Hepatocyte (in vitro differentiated cells): Measurements from ENCODE around the gene MED17. TPM values are rescaled to one million over a fixed set of nuclear protein-coding genes. Genes with fewer than 3 reads are reported as not detected.

ENCODE experiments used
- DNase-seq: peaks from one replicate; pipeline ENCODE4 v3.0.0-alpha.2; 2016; ENCODE audit warnings: low spot score
- H2AFZ ChIP-seq: fragments of 200-600 bp; sonication (generic); 2 replicates; pipeline ENCODE4 v1.6.0; 2016; ENCODE audit warnings: antibody characterized with exemption, mild to moderate bottlenecking
- H3K27ac ChIP-seq: fragments of 200-600 bp; sonication (generic); 2 replicates; pipeline ENCODE4 v1.5.1; 2016; ENCODE audit warnings: mild to moderate bottlenecking
- H3K27me3 ChIP-seq: fragments of 200-600 bp; sonication (generic); 2 replicates; pipeline ENCODE4 v1.6.1; 2016
- H3K36me3 ChIP-seq: fragments of 200-600 bp; sonication (generic); replicated peaks from 2 replicates; pipeline ENCODE4 v1.5.1; 2016; ENCODE audit warnings: low read depth; ENCODE audit not compliant: insufficient read depth
- H3K4me1 ChIP-seq: fragments of 200-600 bp; sonication (generic); 2 replicates; pipeline ENCODE4 v1.5.1; 2016; ENCODE audit warnings: mild to moderate bottlenecking, moderate library complexity; ENCODE audit not compliant: insufficient read depth
- H3K4me2 ChIP-seq: fragments of 200-600 bp; sonication (generic); 2 replicates; pipeline ENCODE4 v1.6.0; 2016
- H3K4me3 ChIP-seq: fragments of 200-600 bp; sonication (generic); 2 replicates; pipeline ENCODE4 v1.5.1; 2016; ENCODE audit warnings: mild to moderate bottlenecking
- H3K79me2 ChIP-seq: fragments of 200-600 bp; sonication (generic); 2 replicates; pipeline ENCODE4 v1.6.0; 2017; ENCODE audit warnings: mild to moderate bottlenecking
- H3K9me2 ChIP-seq: fragments of 200-600 bp; sonication (generic); replicated peaks from 2 replicates; pipeline ENCODE4 v1.6.0; 2017; ENCODE audit warnings: mild to moderate bottlenecking; ENCODE audit not compliant: insufficient read depth
- H3K9me3 ChIP-seq: fragments of 200-600 bp; sonication (generic); 2 replicates; pipeline ENCODE4 v1.5.1; 2016; ENCODE audit warnings: low read depth, mild to moderate bottlenecking
- H4K20me1 ChIP-seq: fragments of 200-600 bp; sonication (generic); 2 replicates; pipeline ENCODE4 v1.6.0; 2016; ENCODE audit warnings: mild to moderate bottlenecking; ENCODE audit not compliant: insufficient read depth, poor library complexity, severe bottlenecking
- CTCF ChIP-seq: fragments of 200-600 bp; sonication (generic); IDR thresholded peaks from 2 replicates; pipeline ENCODE4 v1.5.1; 2016; ENCODE audit warnings: antibody characterized with exemption, mild to moderate bottlenecking; ENCODE audit not compliant: poor library complexity
- EZH2 ChIP-seq: fragments of 200-600 bp; sonication (generic); IDR thresholded peaks from 2 replicates; pipeline ENCODE4 v1.6.1; 2016; ENCODE audit warnings: antibody characterized with exemption, mild to moderate bottlenecking, borderline replicate concordance
- EZH2phosphoT487 ChIP-seq: fragments of 200-600 bp; sonication (generic); IDR thresholded peaks from one replicate; pipeline ENCODE4 v1.6.1; 2018; ENCODE audit warnings: antibody characterized with exemption, mild to moderate bottlenecking, low read depth, moderate library complexity; ENCODE audit not compliant: unreplicated experiment, severe bottlenecking
- WGBS: methylation state at CpG from one replicate; pipeline ENCODE4 v1.1.6; 2016; ENCODE audit warnings: low lambda C conversion rate; ENCODE audit errors: missing lambda C conversion rate; 5-methylcytosine and 5-hydroxymethylcytosine counted together
- polyA plus RNA-seq: library from polyadenylated mRNA; unstranded; fragments of >200 nt; fragmentation: Nextera tagmentation; extraction: Ambion mirVana; gene quantifications from 2 replicates; pipeline ENCODE4 v1.2.1, GENCODE V29; 2016
- total RNA-seq: library from RNA; depleted of rRNA; stranded (reverse); fragments of >200 nt; gene quantifications from 2 replicates; pipeline ENCODE4 v1.2.3, GENCODE V29; 2014

Gene MED17
- total and polyA plus RNA-seq, 2 experiments from 2014 or later: 18.3 to 33.7 TPM

- H4K20me1 ChIP-seq: no peaks in the 10 kb centered on the region
- H3K79me2 ChIP-seq: peaks cover 30% of the 10 kb centered on the region
- H3K4me2 ChIP-seq: peak overlapping the region; percentile 82
- no peak for DNase-seq
- H3K27me3 ChIP-seq: no peaks in the 10 kb centered on the region
- WGBS: 64% methylated on average over 2 of the region's 2 CpGs
- H3K4me3 ChIP-seq: no peak overlapping the region
- H3K36me3 ChIP-seq: no peaks in the 10 kb centered on the region
- H3K9me2 ChIP-seq: no peaks in the 10 kb centered on the region
- TF ChIP-seq CTCF: no peak
- no peak for TF ChIP-seq EZH2phosphoT487
- TF ChIP-seq EZH2: no peak
- H3K9me3 ChIP-seq: no peaks in the 10 kb centered on the region
- peaks cover 8% of the 10 kb centered on the region for H3K4me1 ChIP-seq
- no peak overlapping the region for H2AFZ ChIP-seq
- H3K27ac ChIP-seq: peak overlapping the region; percentile 85
Measured at GRCh38 chr11:93746101-93746500, 38.0 kb upstream of the MED17 start.

DNA sequence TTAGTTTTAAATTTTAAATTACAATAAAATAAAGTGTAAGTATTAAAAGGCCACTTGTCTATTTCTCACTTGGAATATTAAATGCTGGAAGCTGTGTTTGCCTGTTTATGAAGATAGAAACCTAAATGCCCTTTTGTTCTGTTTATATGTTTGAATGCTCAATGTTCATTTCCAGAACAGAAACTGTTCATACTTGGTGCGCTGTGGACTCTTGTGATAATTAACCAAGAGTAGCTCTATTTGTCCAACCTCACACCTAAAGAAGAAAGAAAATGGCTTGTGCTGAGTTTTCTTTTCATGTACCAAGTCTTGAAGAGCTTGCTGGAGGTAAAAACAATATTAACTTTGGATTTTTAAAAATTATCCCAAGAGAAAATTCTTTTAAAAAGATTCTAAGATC, 37.0 kb upstream of the MED17 start:
- peak overlapping the region; percentile 1 for H3K27ac ChIP-seq
- H3K4me1 ChIP-seq: peaks cover 8% of the 10 kb centered on the region
- no peak overlapping the region for H3K4me3 ChIP-seq
- no peaks in the 10 kb centered on the region for H3K9me3 ChIP-seq
- H4K20me1 ChIP-seq: no peaks in the 10 kb centered on the region
- H3K27me3 ChIP-seq: no peaks in the 10 kb centered on the region
- 62% methylated on average over 1 of the region's 1 CpG for WGBS
- TF ChIP-seq EZH2: no peak
- no peak for TF ChIP-seq CTCF
- TF ChIP-seq EZH2phosphoT487: no peak
- H3K79me2 ChIP-seq: peaks cover 29% of the 10 kb centered on the region
- H3K4me2 ChIP-seq: peak overlapping the region; percentile 82
- no peak for DNase-seq
- H3K9me2 ChIP-seq: no peaks in the 10 kb centered on the region
- no peaks in the 10 kb centered on the region for H3K36me3 ChIP-seq
- H2AFZ ChIP-seq: no peak overlapping the region

DNA sequence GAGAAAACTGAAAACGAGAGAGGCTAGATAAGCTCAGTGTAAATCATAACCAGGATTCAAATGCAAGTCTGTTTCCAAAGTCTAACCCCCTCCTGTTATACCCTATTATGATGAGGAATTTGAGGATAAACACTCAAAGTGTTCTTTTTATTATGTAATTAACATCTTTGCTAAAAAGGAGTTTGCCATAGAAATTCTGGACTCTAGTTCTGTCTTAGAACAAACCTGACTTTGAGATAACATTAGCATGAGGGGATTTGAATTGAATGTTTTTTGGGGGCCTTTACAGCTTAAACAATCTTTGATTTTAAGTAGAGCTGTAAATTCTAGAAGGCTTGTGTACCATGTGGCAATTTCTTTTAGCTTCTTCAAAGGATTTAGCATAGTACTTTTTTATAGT, 33.1 kb upstream of the MED17 start:
- no peaks in the 10 kb centered on the region for H3K9me2 ChIP-seq
- no peak for TF ChIP-seq EZH2
- no peak for TF ChIP-seq CTCF
- TF ChIP-seq EZH2phosphoT487: no peak
- H3K9me3 ChIP-seq: no peaks in the 10 kb centered on the region
- H4K20me1 ChIP-seq: no peaks in the 10 kb centered on the region
- H3K79me2 ChIP-seq: peaks cover 10% of the 10 kb centered on the region
- no peak overlapping the region for H3K4me3 ChIP-seq
- no peaks in the 10 kb centered on the region for H3K27me3 ChIP-seq
- H2AFZ ChIP-seq: no peak overlapping the region
- no peaks in the 10 kb centered on the region for H3K36me3 ChIP-seq
- no peak overlapping the region for H3K27ac ChIP-seq
- no peak overlapping the region for H3K4me2 ChIP-seq
- 76% methylated on average over 1 of the region's 1 CpG for WGBS
- no peaks in the 10 kb centered on the region for H3K4me1 ChIP-seq
- DNase-seq: no peak

- H4K20me1 ChIP-seq: no peaks in the 10 kb centered on the region
- H3K79me2 ChIP-seq: peaks cover 7% of the 10 kb centered on the region
- no peak overlapping the region for H3K27ac ChIP-seq
- H3K27me3 ChIP-seq: no peaks in the 10 kb centered on the region
- WGBS: 95% methylated on average over 2 of the region's 2 CpGs
- no peak for TF ChIP-seq CTCF
- TF ChIP-seq EZH2: no peak
- TF ChIP-seq EZH2phosphoT487: no peak
- no peaks in the 10 kb centered on the region for H3K9me2 ChIP-seq
- no peaks in the 10 kb centered on the region for H3K9me3 ChIP-seq
- no peak overlapping the region for H2AFZ ChIP-seq
- H3K4me2 ChIP-seq: no peak overlapping the region
- H3K36me3 ChIP-seq: no peaks in the 10 kb centered on the region
- H3K4me1 ChIP-seq: no peaks in the 10 kb centered on the region
- H3K4me3 ChIP-seq: no peak overlapping the region
- DNase-seq: no peak
Measured at GRCh38 chr11:93753241-93753640, 30.8 kb upstream of the MED17 start.
